ENCODE data around the gene TIMM10. TPM values are rescaled to one million over a fixed set of nuclear protein-coding genes. Genes with fewer than 3 reads are reported as not detected.
"Not testable (repeated sequence)": the region's sequence is repeated elsewhere in the genome, so short reads cannot be mapped to it uniquely, and the experiment has no call there.

The TIMM10 gene
- total RNA-seq, 4 donors from 2014 or later, result 20.2 to 51.6 (median 40.1) TPM

DNA sequence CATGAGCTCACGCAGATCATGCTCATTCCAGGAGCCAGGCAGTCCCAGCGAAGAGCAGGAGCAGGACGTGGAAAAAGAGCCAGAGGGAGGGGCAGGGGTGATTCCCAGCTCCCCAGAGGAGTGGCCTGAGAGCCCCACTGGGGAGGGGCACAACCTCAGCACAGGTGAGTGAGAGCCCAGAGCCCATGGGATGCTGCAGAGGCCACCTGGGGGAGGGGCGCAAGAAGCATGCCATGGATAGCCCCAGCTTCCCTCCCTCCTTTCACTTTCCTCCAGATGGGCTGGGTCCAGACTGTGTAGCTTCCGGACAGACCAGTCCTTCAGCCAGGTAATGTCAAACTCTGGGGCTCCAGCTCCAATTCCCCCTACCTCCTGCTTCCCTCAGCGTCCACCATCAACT, 13.0 kb upstream of the TIMM10 start:
- Histone ChIP-seq H3K27me3 (no peaks in the 10 kb centered on the region), H3K4me1 (no peaks in the 10 kb centered on the region), H3K9me3 (no peaks in the 10 kb centered on the region), H3K4me3 (no peak overlapping the region), H3K27ac (no peak overlapping the region), H3K36me3 (peaks cover 0 to 33% (median 0%) of the 10 kb centered on the region in 3 donors)
- no peak for DNase-seq (ENCODE audit: low spot score in 2 of 2)
- TF ChIP-seq POLR2A (IDR thresholded peaks at IDR 0.05) (no peak), EP300 (IDR thresholded peaks at IDR 0.05) (no peak), CTCF (IDR thresholded peaks at IDR 0.05) (no peak)
- WGBS, 2 donors, result 58 to 69% methylated on average over 5 to 6 of the region's 6 CpGs

- no peaks in the 10 kb centered on the region for H3K4me1 ChIP-seq
- no peak overlapping the region for H3K4me3 ChIP-seq
- no peaks in the 10 kb centered on the region for H3K27me3 ChIP-seq
- WGBS, 2 donors, result 42 to 51% methylated on average over 4 of the region's 4 CpGs
- no peak for DNase-seq (ENCODE audit: low spot score in 2 of 2)
- no peak for TF ChIP-seq EP300 (IDR thresholded peaks at IDR 0.05)
- TF ChIP-seq CTCF (IDR thresholded peaks at IDR 0.05), result no peak
- TF ChIP-seq POLR2A (IDR thresholded peaks at IDR 0.05), result no peak
- no peak overlapping the region for H3K27ac ChIP-seq
- H3K36me3 ChIP-seq, result peaks cover 0 to 27% (median 0%) of the 10 kb centered on the region in 3 donors
- no peaks in the 10 kb centered on the region for H3K9me3 ChIP-seq
Measured at GRCh38 chr11:57542582-57542981, 12.0 kb upstream of the TIMM10 start.

- TF ChIP-seq CTCF (IDR thresholded peaks at IDR 0.05), result no peak
- no peak for TF ChIP-seq POLR2A (IDR thresholded peaks at IDR 0.05)
- TF ChIP-seq EP300 (IDR thresholded peaks at IDR 0.05), result no peak
- WGBS, 2 donors, result 78 to 80% methylated on average over 5 of the region's 5 CpGs
- Histone ChIP-seq H3K4me3 (no peak overlapping the region), H3K9me3 (no peaks in the 10 kb centered on the region), H3K4me1 (no peaks in the 10 kb centered on the region), H3K27ac (no peak overlapping the region), H3K36me3 (peaks cover 0 to 13% (median 0%) of the 10 kb centered on the region in 3 donors), H3K27me3 (no peaks in the 10 kb centered on the region)
- no peak for DNase-seq (ENCODE audit: low spot score in 2 of 2)
Measured at GRCh38 chr11:57541169-57541568, 10.6 kb upstream of the TIMM10 start.

DNA sequence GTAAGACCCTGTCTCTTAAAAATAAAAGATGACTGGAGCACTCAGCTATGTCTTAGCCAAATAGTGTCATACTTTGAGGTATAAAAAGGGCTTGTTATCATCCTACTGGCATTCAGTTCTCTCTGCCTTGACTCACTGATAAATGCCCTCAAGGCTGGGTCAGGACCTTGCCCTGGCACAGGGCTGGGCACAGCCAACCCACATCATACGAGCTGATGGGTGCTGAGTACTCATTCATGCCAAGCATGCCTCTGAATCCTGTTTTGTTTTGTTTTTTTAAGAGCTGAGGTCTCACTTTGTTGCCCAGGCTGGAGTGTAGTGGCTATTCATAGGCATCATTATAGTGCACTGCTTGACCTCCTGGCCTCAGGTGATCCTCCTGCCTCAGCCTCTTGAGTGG, 8.8 kb upstream of the TIMM10 start:
- Histone ChIP-seq H3K4me3 (no peak overlapping the region), H3K27ac (no peak overlapping the region), H3K9me3 (no peaks in the 10 kb centered on the region), H3K36me3 (peaks cover 0 to 7% (median 0%) of the 10 kb centered on the region in 3 donors), H3K27me3 (no peaks in the 10 kb centered on the region), H3K4me1 (no peaks in the 10 kb centered on the region)
- DNase-seq (ENCODE audit: low spot score in 2 of 2), result no peak
- WGBS, 2 donors, result 65 to 79% methylated on average over 1 of the region's 1 CpG
- TF ChIP-seq CTCF (IDR thresholded peaks at IDR 0.05) (no peak), EP300 (IDR thresholded peaks at IDR 0.05) (no peak), POLR2A (IDR thresholded peaks at IDR 0.05) (no peak)

- WGBS, 2 donors, result 43 to 60% methylated on average over 14 of the region's 14 CpGs
Measured at GRCh38 chr11:57536947-57537619, 6.5 kb upstream of the TIMM10 start, which contains the start of gene SMTNL1. TSS of gene SMTNL1 (plus strand) at chr11:57537595. CDS start at chr11:57542643, 5,048 bp downstream.

DNA sequence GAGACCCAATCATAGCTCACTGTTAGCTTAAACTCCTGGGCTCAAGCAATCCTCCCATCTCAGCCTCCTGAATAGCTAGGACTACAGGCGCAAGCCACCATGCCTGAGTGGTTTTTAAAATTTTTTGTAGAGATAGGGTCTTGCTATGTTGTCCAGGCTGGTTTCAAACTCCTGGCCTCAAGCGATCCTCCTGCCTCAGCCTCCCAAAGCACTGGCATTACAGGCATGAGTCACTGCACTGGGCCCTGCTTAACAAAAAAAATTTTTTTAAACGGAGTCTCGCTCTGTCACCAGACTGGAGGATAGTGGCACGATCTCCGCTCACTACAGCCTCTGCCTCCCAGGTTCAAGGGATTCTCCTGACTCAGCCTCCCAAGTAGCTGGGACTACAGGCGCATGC, 3.9 kb upstream of the TIMM10 start:
- not testable (repeated sequence) for H3K9me3 ChIP-seq; DNase-seq (ENCODE audit: low spot score in 2 of 2); H3K36me3 ChIP-seq; H3K4me3 ChIP-seq; H3K27me3 ChIP-seq; H3K27ac ChIP-seq
- 94 to 97% methylated on average over 7 of the region's 7 CpGs for WGBS, 2 donors
- H3K4me1 ChIP-seq, result peaks cover 0 to 20% (median 8%) of the 10 kb centered on the region in 4 donors

More at GRCh38 chr11:57536947-57537619, 6.5 kb upstream of the TIMM10 start, which contains the start of gene SMTNL1:
- no peak within 1 kb of the TSS for H3K27ac ChIP-seq
- no peaks in the 10 kb centered on the region for H3K27me3 ChIP-seq
- TF ChIP-seq EP300 (IDR thresholded peaks at IDR 0.05), result no peak
- TF ChIP-seq CTCF (IDR thresholded peaks at IDR 0.05), result no peak
- no peak for TF ChIP-seq POLR2A (IDR thresholded peaks at IDR 0.05)
- no peak within 1 kb of the TSS for H3K4me3 ChIP-seq
- no peaks in the 10 kb centered on the region for H3K9me3 ChIP-seq
- peaks cover 0 to 7% (median 0%) of the 10 kb centered on the region in 3 donors for H3K36me3 ChIP-seq
- DNase-seq (ENCODE audit: low spot score in 2 of 2), result no peak
- H3K4me1 ChIP-seq, result peaks cover 0 to under 1% (median 0%) of the 10 kb centered on the region in 4 donors

Measured in tibial nerve (tissue), 4 donors.